ENCODE data around the gene PHC3. TPM values are rescaled to one million over a fixed set of nuclear protein-coding genes. Genes with fewer than 3 reads are reported as not detected.
A peak's percentile ranks its signal among the peaks of the same experiment; 100 is the strongest.

PHC3 gene
- total RNA-seq, 1 experiment from 2014 or later, result 55.4 TPM

GRCh38 chr3:170178651-170179050, 2.9 kb downstream of the PHC3 start:
- Histone ChIP-seq H3K4me1 (ENCODE audit: insufficient read depth, low read length, poor library complexity, severe bottlenecking) (peaks cover 6% of the 10 kb centered on the region), H3K27ac (ENCODE audit: low read depth, low read length, poor library complexity, severe bottlenecking) (peak overlapping the region; percentile 18), H3K27me3 (replicated peaks; ENCODE audit: insufficient read depth, low read depth, low read length, poor library complexity) (no peaks in the 10 kb centered on the region), H3K9me3 (ENCODE audit: low read depth, low read length, poor library complexity, severe bottlenecking) (no peaks in the 10 kb centered on the region), H3K4me3 (ENCODE audit: low read depth, low read length, poor library complexity, severe bottlenecking) (no peak overlapping the region), H3K36me3 (ENCODE audit: insufficient read depth, low read length, poor library complexity, severe bottlenecking) (peaks cover 45% of the 10 kb centered on the region)
- intact Hi-C loops (cut with micrococcal nuclease; ENCODE audit: unreplicated experiment), result no loop called here
- BruUV-seq (replicated peaks), result no TSS peak
- no peak for TF ChIP-seq EZH2 (IDR thresholded peaks at IDR 0.05; ENCODE audit: borderline replicate concordance, low read depth, low read length, poor library complexity, severe bottlenecking)
- no peak for TF ChIP-seq CTCF (conservative IDR thresholded peaks at IDR 0.05; ENCODE audit: low read depth, low read length)
- CTCF ChIA-PET, result interaction anchor here (0.7 kb wide), 1 partner anchor 239 kb away, joined by 10 read pairs; no protein-coding TSS in a partner anchor
- POLR2A ChIA-PET (ENCODE audit: low non-redundant PET), result no interaction called here
- no peak for DNase-seq (ENCODE audit: low spot score)

DNA sequence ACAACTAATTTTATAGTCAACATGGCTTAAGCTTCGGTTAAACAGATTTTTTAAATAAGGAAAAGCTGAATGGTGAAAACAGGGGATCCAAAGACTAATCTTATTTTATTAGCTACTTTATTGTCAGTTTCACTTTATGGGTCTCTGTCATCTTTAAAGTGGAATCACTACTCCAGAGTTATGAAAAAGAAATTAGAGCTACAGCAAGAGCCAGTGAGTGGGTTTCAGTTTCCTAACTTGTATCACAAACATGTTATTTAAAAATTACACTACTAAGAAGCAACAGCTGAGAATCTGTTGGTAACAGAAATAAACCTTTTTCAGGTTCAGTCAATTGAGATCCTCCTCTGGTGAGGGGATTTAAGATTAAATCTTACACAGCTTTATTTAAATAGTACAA, 10.0 kb downstream of the PHC3 start:
- no peak for TF ChIP-seq CTCF (conservative IDR thresholded peaks at IDR 0.05; ENCODE audit: low read depth, low read length)
- TF ChIP-seq EZH2 (IDR thresholded peaks at IDR 0.05; ENCODE audit: borderline replicate concordance, low read depth, low read length, poor library complexity, severe bottlenecking), result no peak
- ChIA-PET POLR2A (ENCODE audit: low non-redundant PET) (no interaction called here), CTCF (no interaction called here)
- H3K27me3 ChIP-seq (replicated peaks; ENCODE audit: insufficient read depth, low read depth, low read length, poor library complexity), result no peaks in the 10 kb centered on the region
- H3K27ac ChIP-seq (ENCODE audit: low read depth, low read length, poor library complexity, severe bottlenecking), result no peak overlapping the region
- H3K36me3 ChIP-seq (ENCODE audit: insufficient read depth, low read length, poor library complexity, severe bottlenecking), result peaks cover 74% of the 10 kb centered on the region
- H3K4me3 ChIP-seq (ENCODE audit: low read depth, low read length, poor library complexity, severe bottlenecking), result no peak overlapping the region
- DNase-seq (ENCODE audit: low spot score), result no peak
- no TSS peak for BruUV-seq (replicated peaks)
- no peaks in the 10 kb centered on the region for H3K9me3 ChIP-seq (ENCODE audit: low read depth, low read length, poor library complexity, severe bottlenecking)
- no peaks in the 10 kb centered on the region for H3K4me1 ChIP-seq (ENCODE audit: insufficient read depth, low read length, poor library complexity, severe bottlenecking)
- intact Hi-C loops (cut with micrococcal nuclease; ENCODE audit: unreplicated experiment), result no loop called here

- POLR2A ChIA-PET (ENCODE audit: low non-redundant PET), result no interaction called here
- no peak for TF ChIP-seq CTCF (conservative IDR thresholded peaks at IDR 0.05; ENCODE audit: low read depth, low read length)
- no peak for TF ChIP-seq EZH2 (IDR thresholded peaks at IDR 0.05; ENCODE audit: borderline replicate concordance, low read depth, low read length, poor library complexity, severe bottlenecking)
- no peaks in the 10 kb centered on the region for H3K9me3 ChIP-seq (ENCODE audit: low read depth, low read length, poor library complexity, severe bottlenecking)
- H3K4me3 ChIP-seq (ENCODE audit: low read depth, low read length, poor library complexity, severe bottlenecking), result no peak overlapping the region
- CTCF ChIA-PET, result no interaction called here
- intact Hi-C loops (cut with micrococcal nuclease; ENCODE audit: unreplicated experiment), result no loop called here
- H3K27ac ChIP-seq (ENCODE audit: low read depth, low read length, poor library complexity, severe bottlenecking), result no peak overlapping the region
- H3K36me3 ChIP-seq (ENCODE audit: insufficient read depth, low read length, poor library complexity, severe bottlenecking), result peaks cover 49% of the 10 kb centered on the region
- no peak for DNase-seq (ENCODE audit: low spot score)
- H3K4me1 ChIP-seq (ENCODE audit: insufficient read depth, low read length, poor library complexity, severe bottlenecking), result no peaks in the 10 kb centered on the region
- BruUV-seq (replicated peaks), result no TSS peak
- no peaks in the 10 kb centered on the region for H3K27me3 ChIP-seq (replicated peaks; ENCODE audit: insufficient read depth, low read depth, low read length, poor library complexity)
Measured at GRCh38 chr3:170164717-170165116, 16.8 kb downstream of the PHC3 start.
